ENCODE results near the gene CFAP61. TPM values are rescaled to one million over a fixed set of nuclear protein-coding genes. Genes with fewer than 3 reads are reported as not detected.

The CFAP61 gene
- total and polyA plus RNA-seq, 2 experiments from 2014 or later = 0.21 TPM; not detected in 1

DNA sequence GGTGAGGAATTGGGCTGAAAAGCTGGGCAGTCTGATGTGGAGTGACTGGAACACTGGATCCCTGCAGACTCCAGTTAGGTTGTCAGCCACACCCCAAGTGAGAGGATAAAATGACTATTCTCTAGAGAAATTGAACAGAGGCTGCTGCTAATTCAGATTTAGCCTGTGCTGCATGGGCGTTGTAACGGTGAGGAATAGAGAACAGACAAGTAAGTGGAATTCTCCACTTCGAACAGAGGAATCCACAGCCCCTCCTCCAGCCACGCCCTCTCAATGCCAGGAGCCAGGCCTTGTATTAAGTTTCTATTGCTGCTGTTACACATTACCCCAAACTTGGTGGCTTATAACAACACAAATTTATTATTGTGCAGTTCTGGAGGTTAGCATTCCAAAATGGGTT is 109.3 kb downstream of the CFAP61 start:
- H3K79me2 ChIP-seq (replicated peaks; ENCODE audit: insufficient read depth) = no peaks in the 10 kb centered on the region
- H3K4me1 Mint-ChIP-seq = no peaks in the 10 kb centered on the region
- H3K4me3 Mint-ChIP-seq = no peak overlapping the region
- peaks cover 3% of the 10 kb centered on the region; the same call in 1 of the 3 replicates for H3K9me3 Mint-ChIP-seq
- TF ChIP-seq CREB1 (CRISPR knock-in tag; IDR thresholded peaks at IDR 0.05; ENCODE audit: low read depth) = no peak
- no peaks in the 10 kb centered on the region for H3K4me1 ChIP-seq (ENCODE audit: insufficient read depth)
- DNase-seq (ENCODE audit: low spot score) (no peak), ATAC-seq (no peak)
- no peak overlapping the region for H3K4me2 ChIP-seq
- H4K20me1 ChIP-seq (replicated peaks; ENCODE audit: insufficient read depth) = no peaks in the 10 kb centered on the region
- H2AFZ ChIP-seq = 0 out of 2 replicates have a peak overlapping the region, but pooled peaks have one; percentile 56
- no peak overlapping the region for H3K4me3 ChIP-seq
- H3K36me3 Mint-ChIP-seq (ENCODE audit: low read depth) = no peaks in the 10 kb centered on the region
- no peak overlapping the region for H3K27ac ChIP-seq (ENCODE audit: low read depth)
- no peaks in the 10 kb centered on the region for H3K27me3 ChIP-seq (ENCODE audit: insufficient read depth)
- peaks cover 15% of the 10 kb centered on the region for H3K9me2 ChIP-seq (ENCODE audit: insufficient read depth)
- H3K27ac Mint-ChIP-seq = no peak overlapping the region
- no peaks in the 10 kb centered on the region for H3K36me3 ChIP-seq (ENCODE audit: insufficient read depth)
- no peaks in the 10 kb centered on the region for H3F3A ChIP-seq (replicated peaks; ENCODE audit: low read depth)
- peaks cover 8% of the 10 kb centered on the region for H3K27me3 Mint-ChIP-seq (ENCODE audit: insufficient read depth, low read depth, poor library complexity)

DNA sequence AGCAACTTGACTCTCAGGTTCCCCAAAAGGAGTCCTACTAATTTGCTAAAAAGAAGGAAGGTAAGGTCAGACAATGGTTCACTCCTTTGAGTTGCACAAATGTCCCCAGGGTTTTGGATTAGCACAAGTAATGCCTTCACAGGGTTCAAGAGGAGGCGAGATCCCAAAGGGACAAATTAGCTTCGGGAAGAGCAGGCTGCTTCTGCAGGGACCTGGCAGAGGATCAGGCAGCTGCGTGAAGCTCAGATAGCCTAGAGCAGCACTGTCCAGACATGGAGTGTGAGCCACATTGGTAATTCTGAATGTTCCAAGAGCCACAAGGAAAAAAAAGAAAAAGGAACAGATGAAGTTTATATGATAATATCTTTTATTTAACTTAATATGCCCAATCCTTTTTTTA is 115.4 kb downstream of the CFAP61 start:
- H3K27ac Mint-ChIP-seq = no peak overlapping the region
- H3K4me1 ChIP-seq (ENCODE audit: insufficient read depth) = no peaks in the 10 kb centered on the region
- peaks cover 7% of the 10 kb centered on the region; the same call in 1 of the 2 replicates for H3K9me2 ChIP-seq (ENCODE audit: insufficient read depth)
- H3K27me3 Mint-ChIP-seq (ENCODE audit: insufficient read depth, low read depth, poor library complexity) = no peaks in the 10 kb centered on the region
- no peak overlapping the region for H3K4me3 Mint-ChIP-seq
- ATAC-seq = no peak
- H3K36me3 Mint-ChIP-seq (ENCODE audit: low read depth) = no peaks in the 10 kb centered on the region; the same call in 2 of the 3 replicates
- H4K20me1 ChIP-seq (replicated peaks; ENCODE audit: insufficient read depth) = no peaks in the 10 kb centered on the region
- no peak overlapping the region for H3K4me2 ChIP-seq
- H3K27ac ChIP-seq (ENCODE audit: low read depth) = no peak overlapping the region
- H3K4me1 Mint-ChIP-seq = no peaks in the 10 kb centered on the region
- peak overlapping the region; percentile 79; the same call in 1 of the 2 replicates for H2AFZ ChIP-seq
- H3K9me3 Mint-ChIP-seq = peaks cover 9% of the 10 kb centered on the region
- H3K4me3 ChIP-seq = no peak overlapping the region
- no peak for DNase-seq (ENCODE audit: low spot score)
- H3F3A ChIP-seq (replicated peaks; ENCODE audit: low read depth) = no peaks in the 10 kb centered on the region
- no peaks in the 10 kb centered on the region for H3K27me3 ChIP-seq (ENCODE audit: insufficient read depth)
- no peaks in the 10 kb centered on the region for H3K79me2 ChIP-seq (replicated peaks; ENCODE audit: insufficient read depth)
- no peaks in the 10 kb centered on the region for H3K36me3 ChIP-seq (ENCODE audit: insufficient read depth)
- TF ChIP-seq ZNF331 (CRISPR knock-in tag; IDR thresholded peaks at IDR 0.05; ENCODE audit: low read depth) (no peak), CREB1 (CRISPR knock-in tag; IDR thresholded peaks at IDR 0.05; ENCODE audit: low read depth) (no peak), JUNB (IDR thresholded peaks at IDR 0.05; ENCODE audit: unreplicated experiment) (no peak), POLR2AphosphoS5 (IDR thresholded peaks at IDR 0.05; ENCODE audit: low read depth) (no peak), EZH2 (IDR thresholded peaks at IDR 0.05; ENCODE audit: low read depth, unreplicated experiment) (no peak), REST (IDR thresholded peaks at IDR 0.05; ENCODE audit: unreplicated experiment) (no peak)
- TF ChIP-seq, protein P1, sequence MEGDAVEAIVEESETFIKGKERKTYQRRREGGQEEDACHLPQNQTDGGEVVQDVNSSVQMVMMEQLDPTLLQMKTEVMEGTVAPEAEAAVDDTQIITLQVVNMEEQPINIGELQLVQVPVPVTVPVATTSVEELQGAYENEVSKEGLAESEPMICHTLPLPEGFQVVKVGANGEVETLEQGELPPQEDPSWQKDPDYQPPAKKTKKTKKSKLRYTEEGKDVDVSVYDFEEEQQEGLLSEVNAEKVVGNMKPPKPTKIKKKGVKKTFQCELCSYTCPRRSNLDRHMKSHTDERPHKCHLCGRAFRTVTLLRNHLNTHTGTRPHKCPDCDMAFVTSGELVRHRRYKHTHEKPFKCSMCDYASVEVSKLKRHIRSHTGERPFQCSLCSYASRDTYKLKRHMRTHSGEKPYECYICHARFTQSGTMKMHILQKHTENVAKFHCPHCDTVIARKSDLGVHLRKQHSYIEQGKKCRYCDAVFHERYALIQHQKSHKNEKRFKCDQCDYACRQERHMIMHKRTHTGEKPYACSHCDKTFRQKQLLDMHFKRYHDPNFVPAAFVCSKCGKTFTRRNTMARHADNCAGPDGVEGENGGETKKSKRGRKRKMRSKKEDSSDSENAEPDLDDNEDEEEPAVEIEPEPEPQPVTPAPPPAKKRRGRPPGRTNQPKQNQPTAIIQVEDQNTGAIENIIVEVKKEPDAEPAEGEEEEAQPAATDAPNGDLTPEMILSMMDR (conservative IDR thresholded peaks at IDR 0.05; ENCODE audit: low read depth in 2 of 2) = no peak
- TF ChIP-seq, protein P2, sequence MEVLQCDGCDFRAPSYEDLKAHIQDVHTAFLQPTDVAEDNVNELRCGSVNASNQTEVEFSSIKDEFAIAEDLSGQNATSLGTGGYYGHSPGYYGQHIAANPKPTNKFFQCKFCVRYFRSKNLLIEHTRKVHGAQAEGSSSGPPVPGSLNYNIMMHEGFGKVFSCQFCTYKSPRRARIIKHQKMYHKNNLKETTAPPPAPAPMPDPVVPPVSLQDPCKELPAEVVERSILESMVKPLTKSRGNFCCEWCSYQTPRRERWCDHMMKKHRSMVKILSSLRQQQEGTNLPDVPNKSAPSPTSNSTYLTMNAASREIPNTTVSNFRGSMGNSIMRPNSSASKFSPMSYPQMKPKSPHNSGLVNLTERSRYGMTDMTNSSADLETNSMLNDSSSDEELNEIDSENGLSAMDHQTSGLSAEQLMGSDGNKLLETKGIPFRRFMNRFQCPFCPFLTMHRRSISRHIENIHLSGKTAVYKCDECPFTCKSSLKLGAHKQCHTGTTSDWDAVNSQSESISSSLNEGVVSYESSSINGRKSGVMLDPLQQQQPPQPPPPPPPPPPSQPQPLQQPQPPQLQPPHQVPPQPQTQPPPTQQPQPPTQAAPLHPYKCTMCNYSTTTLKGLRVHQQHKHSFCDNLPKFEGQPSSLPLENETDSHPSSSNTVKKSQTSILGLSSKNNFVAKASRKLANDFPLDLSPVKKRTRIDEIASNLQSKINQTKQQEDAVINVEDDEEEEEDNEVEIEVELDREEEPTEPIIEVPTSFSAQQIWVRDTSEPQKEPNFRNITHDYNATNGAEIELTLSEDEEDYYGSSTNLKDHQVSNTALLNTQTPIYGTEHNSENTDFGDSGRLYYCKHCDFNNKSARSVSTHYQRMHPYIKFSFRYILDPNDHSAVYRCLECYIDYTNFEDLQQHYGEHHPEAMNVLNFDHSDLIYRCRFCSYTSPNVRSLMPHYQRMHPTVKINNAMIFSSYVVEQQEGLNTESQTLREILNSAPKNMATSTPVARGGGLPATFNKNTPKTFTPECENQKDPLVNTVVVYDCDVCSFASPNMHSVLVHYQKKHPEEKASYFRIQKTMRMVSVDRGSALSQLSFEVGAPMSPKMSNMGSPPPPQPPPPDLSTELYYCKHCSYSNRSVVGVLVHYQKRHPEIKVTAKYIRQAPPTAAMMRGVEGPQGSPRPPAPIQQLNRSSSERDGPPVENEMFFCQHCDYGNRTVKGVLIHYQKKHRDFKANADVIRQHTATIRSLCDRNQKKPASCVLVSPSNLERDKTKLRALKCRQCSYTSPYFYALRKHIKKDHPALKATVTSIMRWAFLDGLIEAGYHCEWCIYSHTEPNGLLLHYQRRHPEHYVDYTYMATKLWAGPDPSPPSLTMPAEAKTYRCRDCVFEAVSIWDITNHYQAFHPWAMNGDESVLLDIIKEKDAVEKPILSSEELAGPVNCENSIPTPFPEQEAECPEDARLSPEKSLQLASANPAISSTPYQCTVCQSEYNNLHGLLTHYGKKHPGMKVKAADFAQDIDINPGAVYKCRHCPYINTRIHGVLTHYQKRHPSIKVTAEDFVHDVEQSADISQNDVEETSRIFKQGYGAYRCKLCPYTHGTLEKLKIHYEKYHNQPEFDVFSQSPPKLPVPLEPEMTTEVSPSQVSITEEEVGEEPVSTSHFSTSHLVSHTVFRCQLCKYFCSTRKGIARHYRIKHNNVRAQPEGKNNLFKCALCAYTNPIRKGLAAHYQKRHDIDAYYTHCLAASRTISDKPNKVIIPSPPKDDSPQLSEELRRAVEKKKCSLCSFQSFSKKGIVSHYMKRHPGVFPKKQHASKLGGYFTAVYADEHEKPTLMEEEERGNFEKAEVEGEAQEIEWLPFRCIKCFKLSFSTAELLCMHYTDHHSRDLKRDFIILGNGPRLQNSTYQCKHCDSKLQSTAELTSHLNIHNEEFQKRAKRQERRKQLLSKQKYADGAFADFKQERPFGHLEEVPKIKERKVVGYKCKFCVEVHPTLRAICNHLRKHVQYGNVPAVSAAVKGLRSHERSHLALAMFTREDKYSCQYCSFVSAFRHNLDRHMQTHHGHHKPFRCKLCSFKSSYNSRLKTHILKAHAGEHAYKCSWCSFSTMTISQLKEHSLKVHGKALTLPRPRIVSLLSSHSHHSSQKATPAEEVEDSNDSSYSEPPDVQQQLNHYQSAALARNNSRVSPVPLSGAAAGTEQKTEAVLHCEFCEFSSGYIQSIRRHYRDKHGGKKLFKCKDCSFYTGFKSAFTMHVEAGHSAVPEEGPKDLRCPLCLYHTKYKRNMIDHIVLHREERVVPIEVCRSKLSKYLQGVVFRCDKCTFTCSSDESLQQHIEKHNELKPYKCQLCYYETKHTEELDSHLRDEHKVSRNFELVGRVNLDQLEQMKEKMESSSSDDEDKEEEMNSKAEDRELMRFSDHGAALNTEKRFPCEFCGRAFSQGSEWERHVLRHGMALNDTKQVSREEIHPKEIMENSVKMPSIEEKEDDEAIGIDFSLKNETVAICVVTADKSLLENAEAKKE (CRISPR knock-in tag; IDR thresholded peaks at IDR 0.05) = no peak
- TF ChIP-seq, protein P3, sequence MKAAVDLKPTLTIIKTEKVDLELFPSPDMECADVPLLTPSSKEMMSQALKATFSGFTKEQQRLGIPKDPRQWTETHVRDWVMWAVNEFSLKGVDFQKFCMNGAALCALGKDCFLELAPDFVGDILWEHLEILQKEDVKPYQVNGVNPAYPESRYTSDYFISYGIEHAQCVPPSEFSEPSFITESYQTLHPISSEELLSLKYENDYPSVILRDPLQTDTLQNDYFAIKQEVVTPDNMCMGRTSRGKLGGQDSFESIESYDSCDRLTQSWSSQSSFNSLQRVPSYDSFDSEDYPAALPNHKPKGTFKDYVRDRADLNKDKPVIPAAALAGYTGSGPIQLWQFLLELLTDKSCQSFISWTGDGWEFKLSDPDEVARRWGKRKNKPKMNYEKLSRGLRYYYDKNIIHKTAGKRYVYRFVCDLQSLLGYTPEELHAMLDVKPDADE (IDR thresholded peaks at IDR 0.05) = no peak

Data from GM23338 (cell line).